Ascending aorta (tissue), 2 donors: Measurements from ENCODE around the gene ZFX. TPM values are rescaled to one million over a fixed set of nuclear protein-coding genes. Genes with fewer than 3 reads are reported as not detected.

ENCODE experiments used
- DNase-seq, 2 donors: peaks; one replicate each; pipeline ENCODE4 v3.0.0-alpha.2; 2019; ENCODE audit warnings: low spot score in 2 of 2
- H3K27ac ChIP-seq, 2 donors: fragments of 200-600 bp; sonication (generic); one replicate each; pipeline ENCODE4 v1.5.1; 2016 to 2017; ENCODE audit warnings: mild to moderate bottlenecking in 1 of 2
- H3K27me3 ChIP-seq: fragments of 200-600 bp; sonication (generic); one replicate; pipeline ENCODE4 v1.5.1; 2017
- H3K36me3 ChIP-seq, 2 donors: fragments of 200-600 bp; sonication (generic); one replicate each; pipeline ENCODE4 v1.5.1; 2016
- H3K4me1 ChIP-seq, 2 donors: fragments of 200-600 bp; sonication (generic); one replicate each; pipeline ENCODE4 v1.5.1; 2016 to 2017; ENCODE audit warnings: mild to moderate bottlenecking in 1 of 2
- H3K4me3 ChIP-seq, 2 donors: fragments of 200-600 bp; sonication (generic); one replicate each; pipeline ENCODE4 v1.5.1; 2016 to 2017; ENCODE audit warnings: mild to moderate bottlenecking in 1 of 2
- H3K9me3 ChIP-seq, 2 donors: fragments of 200-600 bp; sonication (generic); one replicate each; pipeline ENCODE4 v1.5.1; 2016
- intact Hi-C: fragments of 100-400 bp; cut with DNase I; formaldehyde crosslinking; loops from one replicate; pipeline ENCODE4 v1.15.1; 2023
- total RNA-seq: library from RNA; depleted of rRNA; stranded (reverse); fragments of >200 nt; gene quantifications from one replicate; pipeline ENCODE4 v1.1.0, GENCODE V29; 2016
- TF ChIP-seq, protein P1 (sequence below), 3 experiments: fragments of 200-600 bp in 2 of 3; fragments of 450-650 bp in 1 of 3; sonication (generic) in 2 of 3; IDR thresholded peaks; one replicate each; pipeline ENCODE4 v1.5.1; 2016 to 2019; ENCODE audit warnings: antibody characterized with exemption in 3 of 3, mild to moderate bottlenecking in 1 of 3, moderate library complexity in 1 of 3

The ZFX gene
- total RNA-seq, 1 donor from 2014 or later: 23.4 TPM

DNA sequence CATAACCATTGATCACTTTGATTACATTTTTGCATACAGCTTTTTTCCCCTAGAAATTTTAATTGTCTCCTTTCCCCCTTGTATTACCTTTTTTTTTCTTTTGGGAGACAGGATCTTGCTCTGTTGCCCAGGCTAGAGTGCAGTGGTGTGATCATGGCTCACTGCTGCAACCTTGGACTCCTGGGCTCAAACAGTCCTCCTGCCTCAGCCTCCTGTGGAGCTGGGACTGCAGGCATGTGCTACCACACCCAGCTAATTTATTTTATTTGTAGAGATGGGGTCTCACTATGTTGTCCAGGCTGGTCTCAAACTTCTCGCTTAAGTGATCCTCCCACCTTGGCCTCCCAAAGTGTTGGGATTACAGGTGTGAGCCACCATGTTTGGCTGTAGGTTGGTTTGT, 47.0 kb downstream of the ZFX start:
- intact Hi-C loops: no loop called here
- H3K27me3 ChIP-seq: no peaks in the 10 kb centered on the region
- H3K4me1 ChIP-seq: peaks cover 3 to 5% of the 10 kb centered on the region in 2 donors
- TF ChIP-seq, protein P1, sequence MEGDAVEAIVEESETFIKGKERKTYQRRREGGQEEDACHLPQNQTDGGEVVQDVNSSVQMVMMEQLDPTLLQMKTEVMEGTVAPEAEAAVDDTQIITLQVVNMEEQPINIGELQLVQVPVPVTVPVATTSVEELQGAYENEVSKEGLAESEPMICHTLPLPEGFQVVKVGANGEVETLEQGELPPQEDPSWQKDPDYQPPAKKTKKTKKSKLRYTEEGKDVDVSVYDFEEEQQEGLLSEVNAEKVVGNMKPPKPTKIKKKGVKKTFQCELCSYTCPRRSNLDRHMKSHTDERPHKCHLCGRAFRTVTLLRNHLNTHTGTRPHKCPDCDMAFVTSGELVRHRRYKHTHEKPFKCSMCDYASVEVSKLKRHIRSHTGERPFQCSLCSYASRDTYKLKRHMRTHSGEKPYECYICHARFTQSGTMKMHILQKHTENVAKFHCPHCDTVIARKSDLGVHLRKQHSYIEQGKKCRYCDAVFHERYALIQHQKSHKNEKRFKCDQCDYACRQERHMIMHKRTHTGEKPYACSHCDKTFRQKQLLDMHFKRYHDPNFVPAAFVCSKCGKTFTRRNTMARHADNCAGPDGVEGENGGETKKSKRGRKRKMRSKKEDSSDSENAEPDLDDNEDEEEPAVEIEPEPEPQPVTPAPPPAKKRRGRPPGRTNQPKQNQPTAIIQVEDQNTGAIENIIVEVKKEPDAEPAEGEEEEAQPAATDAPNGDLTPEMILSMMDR (IDR thresholded peaks at IDR 0.05): no peak
- no peak overlapping the region for H3K4me3 ChIP-seq
- no peak overlapping the region for H3K27ac ChIP-seq
- DNase-seq: no peak
- no peaks in the 10 kb centered on the region for H3K9me3 ChIP-seq
- peaks cover 0 to 3% of the 10 kb centered on the region in 2 donors for H3K36me3 ChIP-seq

DNA sequence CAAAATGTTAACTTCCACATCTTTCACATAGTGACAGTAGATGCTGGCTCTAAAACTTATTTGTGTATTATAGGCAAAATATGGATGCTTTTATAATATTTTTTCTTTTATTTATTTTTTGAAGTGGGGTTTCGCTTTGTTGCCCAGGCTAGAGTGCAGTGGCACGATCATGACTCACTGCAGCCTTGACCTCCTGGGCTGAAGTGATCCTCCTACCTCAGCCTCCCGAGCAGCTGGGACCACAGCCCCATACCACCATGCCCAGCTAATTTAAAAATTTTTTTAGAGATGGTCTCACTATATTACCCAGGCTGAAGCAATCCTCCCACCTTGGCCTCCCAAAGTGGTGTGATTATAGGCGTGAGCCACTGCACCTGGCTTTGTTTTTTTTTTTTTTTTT, 48.6 kb downstream of the ZFX start:
- Histone ChIP-seq H3K27me3 (no peaks in the 10 kb centered on the region), H3K4me1 (peaks cover 7 to 12% of the 10 kb centered on the region in 2 donors), H3K27ac (no peak overlapping the region), H3K9me3 (no peaks in the 10 kb centered on the region), H3K36me3 (peaks cover 0 to 3% of the 10 kb centered on the region in 2 donors), H3K4me3 (no peak overlapping the region)
- intact Hi-C loops: no loop called here
- DNase-seq: no peak
- TF ChIP-seq, protein P1 (IDR thresholded peaks at IDR 0.05): no peak

DNA sequence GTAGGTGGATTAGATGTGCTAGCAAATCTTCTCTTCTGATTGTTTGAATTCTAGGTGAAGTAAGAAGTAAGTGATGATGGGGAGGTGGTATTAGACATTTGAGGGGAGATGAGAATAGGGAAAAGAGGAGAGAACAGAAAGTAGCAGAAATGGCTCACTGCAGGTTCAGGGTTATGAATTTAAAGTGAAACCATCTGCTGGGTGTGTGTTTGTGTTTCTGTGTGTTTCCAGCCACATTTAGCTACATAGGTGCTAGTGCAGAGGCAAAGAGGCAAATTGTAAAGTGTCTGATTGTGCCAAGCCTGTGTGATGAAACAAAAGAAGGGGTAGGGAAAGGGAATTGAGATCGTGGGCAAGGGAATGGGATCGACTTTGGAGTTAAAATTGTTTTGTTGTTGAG, 50.6 kb downstream of the ZFX start:
- Histone ChIP-seq H3K27me3 (no peaks in the 10 kb centered on the region), H3K4me3 (no peak overlapping the region), H3K36me3 (peaks cover 0 to under 1% of the 10 kb centered on the region in 2 donors), H3K9me3 (no peaks in the 10 kb centered on the region), H3K4me1 (peaks cover 7 to 16% of the 10 kb centered on the region in 2 donors), H3K27ac (no peak overlapping the region)
- intact Hi-C loops: loop anchor here (5.0 kb wide), 1 partner anchor 48 kb away; no protein-coding TSS in a partner anchor
- TF ChIP-seq, protein P1 (IDR thresholded peaks at IDR 0.05): no peak
- no peak for DNase-seq

DNA sequence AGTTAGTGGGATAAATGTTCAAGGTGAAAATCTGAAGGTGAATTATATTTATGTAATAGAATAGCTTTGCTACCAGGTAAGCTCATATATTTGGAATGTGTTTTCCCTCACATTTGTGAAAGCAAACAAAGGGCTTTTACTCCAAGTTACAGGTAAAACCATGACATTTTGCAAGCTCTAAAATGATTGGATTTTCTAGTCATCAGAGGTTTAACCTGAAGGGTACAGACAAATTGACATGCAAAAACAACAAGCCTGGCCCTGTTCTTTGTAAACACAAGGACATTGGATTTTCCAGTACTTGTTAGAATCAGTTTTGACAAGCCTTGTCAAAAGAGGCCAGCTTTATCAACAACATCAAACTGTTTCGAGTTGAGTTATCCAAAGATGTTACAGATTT, 51.7 kb downstream of the ZFX start:
- TF ChIP-seq, protein P1 (IDR thresholded peaks at IDR 0.05): no peak
- no peaks in the 10 kb centered on the region for H3K36me3 ChIP-seq
- peak overlapping the region in 1 of 2 donors; percentile 14 for H3K27ac ChIP-seq
- H3K27me3 ChIP-seq: no peaks in the 10 kb centered on the region
- no peak overlapping the region for H3K4me3 ChIP-seq
- intact Hi-C loops: loop anchor here (5.0 kb wide), 1 partner anchor 49 kb away; no protein-coding TSS in a partner anchor
- DNase-seq: no peak
- H3K4me1 ChIP-seq: peaks cover 7 to 16% of the 10 kb centered on the region in 2 donors
- H3K9me3 ChIP-seq: no peaks in the 10 kb centered on the region

DNA sequence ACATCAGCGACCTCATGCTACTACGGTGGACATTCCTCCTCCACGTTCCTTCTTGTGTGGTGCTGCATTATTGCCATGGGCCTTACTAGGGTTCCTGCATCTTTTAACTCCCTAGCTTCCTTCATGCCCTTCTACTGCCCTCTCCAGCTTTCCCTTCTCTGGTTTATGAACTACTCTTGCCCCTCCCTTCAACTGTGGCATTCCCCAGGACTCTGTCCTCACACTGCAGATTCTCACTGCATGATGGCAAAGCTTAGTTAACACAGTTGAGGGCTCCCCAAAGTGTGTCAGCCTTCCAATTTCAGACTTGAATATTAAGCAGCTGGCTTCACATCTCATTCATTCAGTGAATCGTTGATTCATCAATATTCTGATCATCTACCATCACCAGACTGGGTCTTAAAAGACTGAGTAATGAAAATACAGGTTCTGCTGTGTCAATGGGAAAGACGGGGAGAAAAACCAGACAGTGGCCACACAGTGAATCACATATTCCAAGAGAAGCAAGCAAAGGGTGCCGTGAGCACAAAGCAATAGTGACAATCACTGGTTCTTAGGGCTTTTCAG, 53.0 kb downstream of the ZFX start:
- intact Hi-C loops: loop anchor here (5.0 kb wide), 1 partner anchor 50 kb away; no protein-coding TSS in a partner anchor
- Histone ChIP-seq H3K27ac (peak overlapping the region; percentile 17 to 35), H3K27me3 (no peaks in the 10 kb centered on the region), H3K4me1 (peaks cover 7 to 16% of the 10 kb centered on the region in 2 donors), H3K36me3 (no peaks in the 10 kb centered on the region), H3K4me3 (no peak overlapping the region), H3K9me3 (no peaks in the 10 kb centered on the region)
- no peak for DNase-seq
- TF ChIP-seq, protein P1 (IDR thresholded peaks at IDR 0.05): no peak
